IMR-90 (cell line): Measurements from ENCODE around the gene MYDGF. TPM values are rescaled to one million over a fixed set of nuclear protein-coding genes. Genes with fewer than 3 reads are reported as not detected.

ENCODE experiments used
- ATAC-seq: fragments of 200-7000 bp; cut with Tn5 transposase; 2 replicates; pipeline ENCODE4 v1.9.1; 2020; ENCODE audit warnings: low read depth, mild to moderate bottlenecking, moderate library complexity
- BruUV-seq: library from RNA; stranded (reverse); fragments of 400-500 nt; replicated peaks from 2 replicates; lab custom pipeline; 2021; lab: Mats Ljungman, UMichigan
- CTCF ChIA-PET: fragments of 300-600 bp; formaldehyde crosslinking; extraction: SDS; loops from one replicate; lab custom pipeline; 2021; ENCODE audit warnings: antibody characterized with exemption; lab: Yijun Ruan, JAX
- POLR2A ChIA-PET: fragments of 300-600 bp; sonication (Branson Sonifier 250); formaldehyde crosslinking; loops from one replicate; lab custom pipeline; 2022; ENCODE audit warnings: antibody characterized with exemption; ENCODE audit not compliant: unreplicated experiment; lab: Charles Lee
- DNase-seq: peaks from one replicate; pipeline ENCODE4 v3.0.0; 2013
- H2AFZ ChIP-seq: replicated peaks from 2 replicates; pipeline ENCODE3; 2013; ENCODE audit warnings: low read length, mild to moderate bottlenecking; ENCODE audit not compliant: poor library complexity
- H2AK5ac ChIP-seq: 2 replicates; pipeline ENCODE4 v1.6.1; 2013; ENCODE audit warnings: low read depth, low read length, inconsistent platforms
- H2AK9ac ChIP-seq: replicated peaks from 2 replicates; pipeline ENCODE3; 2013; ENCODE audit warnings: mild to moderate bottlenecking, low read depth, low read length, moderate library complexity; ENCODE audit not compliant: poor library complexity
- H2BK120ac ChIP-seq: 2 replicates; pipeline ENCODE4 v1.6.1; 2013; ENCODE audit warnings: low read depth, low read length, inconsistent platforms
- H2BK15ac ChIP-seq: 3 replicates; pipeline ENCODE4 v1.6.1; 2013; ENCODE audit warnings: low read depth, low read length, inconsistent platforms
- H2BK20ac ChIP-seq: 2 replicates; pipeline ENCODE4 v1.6.1; 2013; ENCODE audit warnings: low read depth, mild to moderate bottlenecking, inconsistent platforms, low read length, moderate library complexity
- H2BK5ac ChIP-seq: 2 replicates; pipeline ENCODE4 v1.6.1; 2013; ENCODE audit warnings: mild to moderate bottlenecking, low read depth, low read length, inconsistent platforms; ENCODE audit not compliant: poor library complexity, severe bottlenecking
- H3K14ac ChIP-seq: replicated peaks from 2 replicates; pipeline ENCODE4 v1.6.1; 2013; ENCODE audit warnings: low read depth, low read length, inconsistent platforms
- H3K18ac ChIP-seq: 2 replicates; pipeline ENCODE4 v1.6.1; 2013; ENCODE audit warnings: low read depth, low read length, control low read depth
- H3K23ac ChIP-seq: 2 replicates; pipeline ENCODE4 v1.6.1; 2013; ENCODE audit warnings: low read depth, low read length, inconsistent platforms
- H3K27ac ChIP-seq: 2 replicates; pipeline ENCODE4 v1.5.1; 2013; ENCODE audit warnings: mild to moderate bottlenecking, control low read depth, low read length; ENCODE audit not compliant: insufficient read depth
- H3K27me3 ChIP-seq: 2 replicates; pipeline ENCODE4 v1.6.1; 2013; ENCODE audit warnings: low read length; ENCODE audit not compliant: control insufficient read depth, insufficient read depth
- H3K36me3 ChIP-seq: 2 replicates; pipeline ENCODE4 v1.6.1; 2013; ENCODE audit warnings: low read length, mixed read lengths; ENCODE audit not compliant: control insufficient read depth, insufficient read depth
- H3K4ac ChIP-seq: 2 replicates; pipeline ENCODE4 v1.6.1; 2013; ENCODE audit warnings: low read depth, low read length, inconsistent platforms
- H3K4me1 ChIP-seq: 2 replicates; pipeline ENCODE4 v1.6.1; 2013; ENCODE audit warnings: low read length, mixed read lengths; ENCODE audit not compliant: control insufficient read depth, insufficient read depth
- H3K4me2 ChIP-seq: 2 replicates; pipeline ENCODE4 v1.6.1; 2013; ENCODE audit warnings: low read depth, mild to moderate bottlenecking, control low read depth, low read length, moderate library complexity
- H3K4me3 ChIP-seq: 2 replicates; pipeline ENCODE4 v1.5.1; 2013; ENCODE audit warnings: low read depth, mild to moderate bottlenecking, control low read depth, low read length, moderate library complexity; ENCODE audit not compliant: insufficient read depth
- H3K56ac ChIP-seq: 2 replicates; pipeline ENCODE4 v1.6.1; 2013; ENCODE audit warnings: low read length, inconsistent platforms; ENCODE audit not compliant: insufficient read depth; ENCODE audit errors: extremely low read depth
- H3K79me1 ChIP-seq, 2 experiments: 2 replicates each; pipeline ENCODE4 v1.6.1; 2013; ENCODE audit warnings: low read length in 2 of 2, inconsistent platforms in 1 of 2, low read depth in 1 of 2
- H3K9ac ChIP-seq: 2 replicates; pipeline ENCODE4 v1.6.1; 2013; ENCODE audit warnings: low read depth, low read length, control low read depth
- H3K9me1 ChIP-seq: 2 replicates; pipeline ENCODE4 v1.6.1; 2013; ENCODE audit warnings: low read length, inconsistent platforms; ENCODE audit not compliant: insufficient read depth
- H3K9me3 ChIP-seq: 2 replicates; pipeline ENCODE4 v1.6.1; 2013; ENCODE audit warnings: low read length; ENCODE audit not compliant: control insufficient read depth, insufficient read depth
- H4K20me1 ChIP-seq: 2 replicates; pipeline ENCODE4 v1.6.1; 2013; ENCODE audit warnings: low read length, inconsistent platforms; ENCODE audit not compliant: insufficient read depth
- H4K5ac ChIP-seq: 2 replicates; pipeline ENCODE4 v1.6.1; 2013; ENCODE audit warnings: mild to moderate bottlenecking, low read depth, low read length, control low read depth
- H4K8ac ChIP-seq, 2 experiments: 2 replicates each; pipeline ENCODE4 v1.6.1; 2013; ENCODE audit warnings: low read depth in 2 of 2, low read length in 2 of 2, control low read depth in 1 of 2, inconsistent platforms in 1 of 2
- H4K91ac ChIP-seq: 2 replicates; pipeline ENCODE4 v1.6.1; 2013; ENCODE audit warnings: low read depth, low read length, inconsistent platforms; ENCODE audit not compliant: insufficient read depth
- CEBPB ChIP-seq: IDR thresholded peaks from 2 replicates; pipeline ENCODE4 v1.6.1; 2012; ENCODE audit warnings: low read depth, low read length, improper control_type of control experiment
- CTCF ChIP-seq: conservative IDR thresholded peaks from 2 replicates; pipeline ENCODE4 v1.5.1; 2012; ENCODE audit warnings: mild to moderate bottlenecking, low read depth, low read length, improper control_type of control experiment
- FOS ChIP-seq: fragments of 150-350 bp; IDR thresholded peaks from 2 replicates; pipeline ENCODE4 v1.6.1; 2016; ENCODE audit warnings: low read depth, low read length
- POLR2A ChIP-seq: IDR thresholded peaks from 2 replicates; pipeline ENCODE4 v1.6.1; 2012; ENCODE audit warnings: mild to moderate bottlenecking, low read depth, low read length
- RAD21 ChIP-seq: IDR thresholded peaks from 2 replicates; pipeline ENCODE4 v1.6.1; 2012; ENCODE audit warnings: low read length, improper control_type of control experiment
- SMC3 ChIP-seq: fragments of 150-350 bp; IDR thresholded peaks from 2 replicates; pipeline ENCODE4 v1.6.1; 2016; ENCODE audit warnings: low read depth, mild to moderate bottlenecking, antibody characterized with exemption, low read length, moderate library complexity
- WGBS, 2 experiments: methylation state at CpG; one replicate each; pipeline versions ENCODE4 v1.1.5 to v1.1.7; 2013; ENCODE audit warnings: missing lambda C conversion rate in 2 of 2; ENCODE audit not compliant: insufficient read length in 1 of 2; ENCODE audit errors: extremely low coverage in 2 of 2; 5-methylcytosine and 5-hydroxymethylcytosine counted together
- dilution Hi-C: fragments of 300-500 bp; cut with HindIII; formaldehyde crosslinking; loops from one replicate; pipeline ENCODE4 v1.14.3; 2018; ENCODE audit warnings: low sequenced_read_pairs; ENCODE audit not compliant: unreplicated experiment
- in situ Hi-C: fragments of 300-500 bp; cut with MboI; formaldehyde crosslinking; loops from 3 replicates; pipeline ENCODE4 v1.14.3; 2019; ENCODE audit warnings: low sequenced_read_pairs, inconsistent platforms, mixed read lengths
- intact Hi-C: fragments of 100-400 bp; cut with micrococcal nuclease; formaldehyde crosslinking; loops from 2 replicates; pipeline ENCODE4 v1.10.0; 2022
- polyA plus RNA-seq, 3 experiments: library from polyadenylated mRNA; depleted of rRNA; stranded (reverse); fragments of >200 nt; gene quantifications; 2 replicates each; pipeline ENCODE4 v1.2.3, GENCODE V29; 2012; ENCODE audit warnings: low replicate concordance in 1 of 3
- total RNA-seq: library from RNA; depleted of rRNA; stranded (reverse); fragments of >200 nt; gene quantifications from 2 replicates; pipeline ENCODE4 v1.2.3, GENCODE V29; 2012

MYDGF gene
- total and polyA plus RNA-seq, 2 of the 4 experiments (the other 2 are of a cell fraction) = 203 to 310 TPM

- Histone ChIP-seq H3K4me1 (peaks cover 2% of the 10 kb centered on the region; the same call in 1 of the 2 replicates), H3K9me1 (no peaks in the 10 kb centered on the region; the same call in 1 of the 2 replicates), H3K27ac (no peak overlapping the region), H3K27me3 (no peaks in the 10 kb centered on the region), H3K36me3 (peaks cover 53% of the 10 kb centered on the region), H4K20me1 (peaks cover 48% of the 10 kb centered on the region), H3K79me1 (peaks cover 28 to 76% of the 10 kb centered on the region in 2 experiments), H2BK15ac (no peak overlapping the region), H3K4me3 (no peak overlapping the region), H2AK5ac (no peak overlapping the region), H2BK120ac (no peak overlapping the region), H2BK20ac (no peak overlapping the region), H3K18ac (no peak overlapping the region), H4K5ac (no peak overlapping the region), H3K9ac (no peak overlapping the region), H3K14ac (no peak overlapping the region), H2AK9ac (peak overlapping the region; percentile 76), H3K4ac (no peak overlapping the region), H2BK5ac (no peak overlapping the region), H3K4me2 (no peak overlapping the region), H4K91ac (no peak overlapping the region), H3K56ac (no peak overlapping the region), H4K8ac (no peak overlapping the region), H2AFZ (peak overlapping the region; percentile 14), H3K23ac (no peak overlapping the region), H3K9me3 (no peaks in the 10 kb centered on the region)
- POLR2A ChIA-PET = no interaction called here
- TF ChIP-seq POLR2A (no peak), CTCF (no peak), FOS (no peak), RAD21 (no peak), CEBPB (no peak), SMC3 (no peak)
- no TSS peak for BruUV-seq
- dilution Hi-C loops = no loop called here
- CTCF ChIA-PET = no interaction called here
- 100% methylated on average over 1 of the region's 12 CpGs; no CpG with 5 or more reads in 1 of the 2 experiments for WGBS, 2 experiments
- ATAC-seq (no peak), DNase-seq (no peak)
- intact Hi-C loops = no loop called here
- in situ Hi-C loops = no loop called here
These were observed 5.5 kb downstream of the MYDGF start for GRCh38 chr19:4664642-4665041.
